COLO668 (cell line): ENCODE results near the gene TEAD1.

Experiments
- DNase-seq: peaks from one replicate; lab custom pipeline; 2025; ENCODE audit not compliant: unreplicated experiment; lab: John Stamatoyannopoulos, UW

TEAD1 gene

GRCh38 chr11:12882670-12883069 is 208.4 kb downstream of the TEAD1 start:
- DNase-seq = no peak

DNA sequence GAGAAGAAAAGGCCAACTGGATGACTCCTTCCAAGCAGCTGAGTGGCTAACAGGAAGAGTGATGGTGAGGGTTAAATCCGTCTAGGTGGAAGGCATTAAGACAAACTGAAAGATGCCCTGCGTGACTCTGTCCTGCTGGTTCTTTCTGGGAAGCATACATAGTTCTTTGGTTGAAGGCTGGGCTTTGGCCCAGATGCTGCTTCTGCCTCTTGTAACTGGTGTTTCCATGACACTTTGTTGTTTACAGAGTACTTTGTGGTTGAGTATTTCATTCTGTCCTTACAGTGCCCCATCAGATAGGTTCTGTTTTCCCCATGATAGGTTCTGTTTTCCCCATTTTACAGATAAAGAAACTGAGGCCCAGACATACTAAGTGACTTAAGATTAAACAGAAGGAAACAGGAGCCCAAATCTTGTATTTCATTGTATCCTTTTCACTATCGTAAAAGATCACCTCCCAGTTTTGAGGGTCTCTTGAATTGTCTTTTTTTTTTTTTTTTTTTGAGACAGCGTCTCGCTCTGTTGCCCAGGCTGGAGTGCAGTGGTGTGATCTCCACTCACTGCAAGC is 210.6 kb downstream of the TEAD1 start:
- DNase-seq = no peak

DNA sequence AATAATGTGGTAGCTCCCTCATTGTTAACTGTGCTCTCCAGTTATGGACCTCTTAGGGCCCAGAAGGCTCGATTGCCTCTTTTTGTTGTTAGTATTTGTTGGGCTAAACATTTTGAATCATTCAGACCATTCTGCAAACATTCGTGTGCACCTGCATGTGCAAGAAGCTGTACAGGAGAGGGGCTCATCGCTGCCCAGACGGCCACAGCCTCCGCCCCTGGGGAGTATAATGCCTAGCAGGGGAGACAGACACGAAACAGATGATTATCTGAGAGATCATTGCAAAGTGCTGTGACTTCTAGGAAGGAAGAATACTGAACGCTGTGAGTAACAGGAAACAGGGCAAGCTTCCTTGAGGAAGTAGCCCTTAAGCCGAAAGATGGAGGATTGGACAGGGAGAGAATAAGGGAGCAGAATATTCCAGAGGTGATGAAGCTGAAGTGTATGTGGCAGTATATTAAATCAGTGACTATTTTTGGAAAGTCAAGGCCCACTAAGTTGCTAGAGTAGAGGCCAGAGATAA is 211.6 kb downstream of the TEAD1 start:
- DNase-seq = no peak

- DNase-seq = no peak
Measured at GRCh38 chr11:12886508-12886907, 212.3 kb downstream of the TEAD1 start.

GRCh38 chr11:12888525-12889158 is 214.4 kb downstream of the TEAD1 start:
- DNase-seq = peak; percentile 89

- DNase-seq = no peak
Measured at GRCh38 chr11:12889243-12889642, 215.0 kb downstream of the TEAD1 start.

DNA sequence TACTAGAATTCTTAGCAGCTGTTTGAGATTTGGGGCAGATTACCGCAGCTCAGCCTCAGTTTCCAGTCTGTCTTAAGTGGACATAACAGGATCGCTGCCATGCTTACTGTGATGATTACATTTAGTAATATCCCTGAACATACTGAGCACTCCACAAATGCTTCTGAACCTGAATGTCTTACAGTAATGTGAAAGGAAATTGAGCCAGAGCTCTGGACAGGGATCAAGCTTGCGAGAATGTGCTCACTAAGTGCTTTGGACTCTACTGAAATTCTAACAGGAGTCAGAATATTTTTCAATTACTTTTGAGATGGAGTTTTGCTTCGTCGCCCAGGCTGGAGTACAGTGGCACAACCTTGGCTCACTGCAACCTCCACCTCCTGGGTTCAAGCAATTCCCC is 216.3 kb downstream of the TEAD1 start:
- no peak for DNase-seq

DNA sequence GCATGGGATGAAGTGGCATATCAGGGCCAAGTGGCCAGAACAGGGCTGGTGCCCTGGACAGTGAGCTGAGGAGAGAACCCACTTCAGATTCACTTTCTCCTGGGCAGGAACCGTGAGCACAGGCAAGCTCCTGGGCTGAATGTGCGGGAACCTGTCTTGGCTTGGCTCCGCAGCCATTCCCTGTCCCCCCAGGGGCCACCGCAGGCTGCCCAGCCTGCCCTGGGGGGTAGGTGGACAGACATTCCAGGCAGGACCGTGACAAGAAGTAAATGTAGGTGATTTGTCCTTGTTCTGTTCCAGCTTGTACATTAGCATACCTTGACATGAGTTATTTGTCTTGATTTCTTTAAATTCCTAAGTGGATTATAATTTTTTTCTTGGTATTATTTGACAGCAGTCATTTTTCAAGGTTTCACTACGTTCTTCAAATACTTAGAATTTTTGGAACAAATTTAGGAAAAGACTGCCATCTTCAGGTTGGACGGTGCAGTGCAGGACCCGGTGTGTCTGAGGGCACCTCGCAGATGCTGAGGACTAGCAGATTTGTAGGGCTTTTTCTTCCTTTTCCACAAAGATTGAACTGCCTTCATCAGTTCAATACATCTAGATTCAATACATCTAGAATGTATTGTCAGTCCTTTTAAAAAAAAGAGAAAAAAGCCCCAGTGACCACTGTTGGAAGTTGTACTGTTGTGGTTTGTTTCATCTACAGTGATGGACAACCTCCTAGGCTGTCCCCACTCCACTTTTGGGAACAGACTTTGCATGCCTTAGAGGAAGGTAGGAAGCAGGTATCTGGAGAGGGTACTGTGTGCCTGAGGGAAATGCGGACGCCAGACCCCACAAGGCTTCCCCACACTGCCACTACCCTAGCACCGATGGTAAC is 219.8 kb downstream of the TEAD1 start:
- DNase-seq = peak; percentile 58

DNA sequence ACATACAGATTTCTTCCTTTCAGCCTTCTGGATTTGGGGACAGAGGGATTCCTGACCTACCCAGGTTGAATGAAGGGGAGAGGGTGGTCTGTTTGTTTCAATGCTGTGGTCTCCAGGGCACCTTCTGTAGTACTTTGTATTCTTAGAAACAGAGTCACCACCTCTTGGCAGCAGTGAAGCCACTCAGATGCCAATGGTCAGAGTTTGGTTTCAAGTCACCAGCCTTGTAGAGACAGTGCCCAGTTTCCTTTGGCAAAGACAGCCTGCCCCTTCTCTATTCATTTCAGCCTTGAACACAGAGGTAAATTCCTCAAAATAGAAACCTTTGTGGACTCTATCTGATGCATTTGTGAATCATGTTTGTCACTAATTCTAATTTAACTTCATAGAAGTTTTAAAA is 223.2 kb downstream of the TEAD1 start:
- no peak for DNase-seq

GRCh38 chr11:12897867-12898266 is 223.6 kb downstream of the TEAD1 start:
- no peak for DNase-seq

- no peak for DNase-seq
Measured at GRCh38 chr11:12900496-12900895, 226.3 kb downstream of the TEAD1 start.

DNA sequence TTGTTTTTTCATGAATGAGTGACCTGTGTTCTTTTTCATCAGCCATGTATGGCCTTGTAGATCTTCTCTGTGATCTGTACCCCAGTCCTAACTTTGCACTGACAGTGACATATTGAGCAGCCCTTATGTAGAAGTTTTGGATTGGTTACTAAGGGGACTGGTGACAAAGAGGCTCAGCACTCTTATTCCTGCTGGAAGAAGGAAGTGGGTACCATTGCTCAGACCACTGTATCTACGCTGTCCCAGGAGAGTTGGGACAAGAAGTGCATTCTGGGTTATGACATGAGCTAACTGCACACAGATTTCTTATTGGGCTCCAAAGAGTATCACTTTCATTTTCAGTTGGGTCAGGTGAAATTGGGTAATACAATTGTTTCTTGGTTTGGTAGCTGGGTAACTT is 227.1 kb downstream of the TEAD1 start:
- no peak for DNase-seq

DNA sequence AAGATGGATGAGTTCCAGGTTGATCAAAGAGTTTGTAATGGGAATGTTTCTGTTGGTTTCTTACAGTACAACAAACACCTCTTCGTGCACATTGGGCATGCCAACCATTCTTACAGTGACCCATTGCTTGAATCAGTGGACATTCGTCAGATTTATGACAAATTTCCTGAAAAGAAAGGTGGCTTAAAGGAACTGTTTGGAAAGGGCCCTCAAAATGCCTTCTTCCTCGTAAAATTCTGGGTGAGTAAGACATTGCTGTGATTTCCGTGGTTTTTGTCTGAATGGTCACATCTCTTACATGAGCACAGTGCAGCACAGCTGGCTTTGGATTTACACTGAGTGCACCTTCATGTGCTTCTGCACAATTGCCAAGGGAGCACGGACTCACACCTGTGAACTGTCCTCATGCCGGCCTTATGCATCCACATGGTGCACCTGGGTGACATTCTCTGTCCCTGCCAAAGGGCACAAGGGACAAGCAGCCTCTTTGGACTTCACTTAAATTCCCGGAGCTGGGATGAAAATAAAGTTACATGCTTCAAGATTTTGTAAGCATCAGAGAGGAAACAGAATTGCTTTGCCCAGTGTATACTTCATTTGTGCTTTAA is 227.8 kb downstream of the TEAD1 start:
- no peak for DNase-seq

GRCh38 chr11:12902791-12903486 is 228.7 kb downstream of the TEAD1 start:
- no peak for DNase-seq

DNA sequence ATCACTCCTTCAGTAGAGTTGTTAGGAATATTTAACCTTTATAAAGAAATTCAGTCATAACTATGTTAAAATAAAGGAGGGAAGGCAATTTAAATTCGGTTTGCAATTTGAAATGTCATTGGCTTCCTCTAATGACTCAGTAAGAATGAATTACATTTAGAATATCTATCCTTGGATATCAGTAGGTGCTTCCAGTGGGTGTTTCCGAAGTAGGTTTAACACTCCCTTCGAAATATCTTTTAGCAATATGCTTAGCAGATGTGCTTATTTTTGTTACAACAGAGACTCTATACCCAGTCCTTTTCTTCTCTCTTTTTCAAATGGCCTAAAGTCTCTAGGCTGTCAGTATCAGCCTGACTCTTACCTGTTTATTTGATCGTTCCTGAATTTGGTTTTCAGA is 231.2 kb downstream of the TEAD1 start:
- DNase-seq = no peak

DNA sequence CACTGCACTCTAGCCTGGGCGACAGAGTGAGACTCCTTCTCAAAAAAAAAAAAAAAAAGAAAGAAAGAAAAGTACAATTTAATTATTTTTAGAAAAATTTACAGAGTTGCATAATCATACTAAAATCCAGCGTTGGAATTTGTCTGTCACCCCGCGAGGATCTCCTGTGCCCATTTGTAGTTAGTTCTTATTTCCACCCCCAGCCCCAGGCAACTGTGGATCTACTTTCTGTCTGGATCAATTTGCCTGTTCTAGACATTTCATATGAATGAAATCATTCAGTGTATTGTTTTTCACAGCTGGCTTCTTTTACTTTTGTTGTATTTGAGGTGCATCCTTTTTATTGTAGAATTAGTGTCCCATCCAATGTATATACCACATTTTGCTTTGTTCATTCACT is 232.3 kb downstream of the TEAD1 start:
- no peak for DNase-seq

DNA sequence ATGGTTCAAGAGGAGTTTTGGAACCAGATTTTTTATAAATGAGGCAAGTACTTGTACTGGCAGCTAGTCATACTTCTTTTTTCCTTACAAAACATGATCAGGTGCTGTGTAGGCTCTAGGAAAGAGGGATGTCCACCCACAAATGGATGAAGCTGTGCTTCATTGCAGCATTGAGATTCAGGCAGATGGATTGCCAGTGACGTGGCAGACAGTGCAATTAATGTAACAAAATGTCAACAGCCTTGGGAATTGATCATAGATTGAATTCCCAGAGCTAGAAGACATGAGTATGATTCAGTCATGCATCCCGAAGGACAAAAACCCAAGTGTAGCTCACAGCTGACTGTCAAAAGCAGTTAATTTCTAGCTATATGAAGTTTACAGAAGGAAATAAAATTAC is 235.7 kb downstream of the TEAD1 start:
- DNase-seq = no peak

DNA sequence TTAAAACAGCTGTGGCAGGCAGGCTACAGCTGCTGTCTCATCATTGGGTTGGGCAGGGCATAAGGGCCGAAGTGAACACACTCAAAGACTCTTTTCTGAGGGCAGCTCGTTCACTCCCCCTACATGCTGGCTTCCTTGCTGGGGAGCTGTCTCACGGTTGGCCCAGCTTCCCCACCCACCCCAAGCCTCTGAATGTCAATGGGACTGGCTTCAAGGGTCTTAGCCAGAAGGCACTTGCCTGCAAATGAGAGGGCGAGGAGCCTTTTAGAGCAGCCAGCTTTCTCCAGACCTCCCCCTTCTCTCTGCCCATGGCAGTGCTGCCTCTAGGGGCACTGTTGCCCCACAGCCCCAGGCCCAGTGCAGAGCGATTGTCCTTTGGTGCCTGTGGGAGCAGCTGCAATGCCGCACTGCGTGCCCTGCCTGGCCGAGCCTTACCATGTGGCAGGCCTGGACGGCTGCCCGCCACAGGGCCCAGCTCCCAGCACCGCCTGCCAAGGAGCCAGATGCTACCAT is 240.2 kb downstream of the TEAD1 start:
- peak; percentile 29 for DNase-seq

GRCh38 chr11:12915093-12915492 is 240.9 kb downstream of the TEAD1 start:
- DNase-seq = no peak

DNA sequence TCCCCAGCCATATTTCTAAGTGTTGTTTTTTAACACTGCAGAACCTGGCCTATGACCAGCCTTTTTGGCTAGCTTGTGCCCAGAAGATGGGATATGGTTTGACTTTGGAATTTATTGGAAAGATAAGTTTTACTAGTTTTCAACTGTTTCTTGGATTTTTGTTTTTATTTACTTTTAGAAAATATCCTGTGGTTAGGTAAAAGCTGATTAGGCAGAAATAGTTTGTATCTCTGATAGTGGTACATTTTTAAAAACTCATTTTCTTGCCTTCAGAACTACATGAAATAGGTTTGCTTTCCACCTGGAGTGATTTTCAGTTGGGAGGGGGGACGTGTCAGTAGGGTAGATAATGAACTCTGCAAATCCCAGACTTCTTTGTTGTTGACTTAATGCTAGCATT is 243.6 kb downstream of the TEAD1 start:
- no peak for DNase-seq

- DNase-seq = no peak
Measured at GRCh38 chr11:12918667-12919066, 244.4 kb downstream of the TEAD1 start.
